Stimulated activated CD8-positive, alpha-beta memory T cell treated with anti-CD3 and anti-CD28 coated beads, Interleukin-15, amount 100 ng/mL, for 24 hours (primary cell): Measurements from ENCODE around the gene NCOA4.
"Not testable (repeated sequence)": the region's sequence is repeated elsewhere in the genome, so short reads cannot be mapped to it uniquely, and the experiment has no call there.

Experiments used
- DNase-seq: peaks from one replicate; pipeline ENCODE4 v3.0.0-alpha.2; 2020; ENCODE audit warnings: low read depth

NCOA4 gene

DNA sequence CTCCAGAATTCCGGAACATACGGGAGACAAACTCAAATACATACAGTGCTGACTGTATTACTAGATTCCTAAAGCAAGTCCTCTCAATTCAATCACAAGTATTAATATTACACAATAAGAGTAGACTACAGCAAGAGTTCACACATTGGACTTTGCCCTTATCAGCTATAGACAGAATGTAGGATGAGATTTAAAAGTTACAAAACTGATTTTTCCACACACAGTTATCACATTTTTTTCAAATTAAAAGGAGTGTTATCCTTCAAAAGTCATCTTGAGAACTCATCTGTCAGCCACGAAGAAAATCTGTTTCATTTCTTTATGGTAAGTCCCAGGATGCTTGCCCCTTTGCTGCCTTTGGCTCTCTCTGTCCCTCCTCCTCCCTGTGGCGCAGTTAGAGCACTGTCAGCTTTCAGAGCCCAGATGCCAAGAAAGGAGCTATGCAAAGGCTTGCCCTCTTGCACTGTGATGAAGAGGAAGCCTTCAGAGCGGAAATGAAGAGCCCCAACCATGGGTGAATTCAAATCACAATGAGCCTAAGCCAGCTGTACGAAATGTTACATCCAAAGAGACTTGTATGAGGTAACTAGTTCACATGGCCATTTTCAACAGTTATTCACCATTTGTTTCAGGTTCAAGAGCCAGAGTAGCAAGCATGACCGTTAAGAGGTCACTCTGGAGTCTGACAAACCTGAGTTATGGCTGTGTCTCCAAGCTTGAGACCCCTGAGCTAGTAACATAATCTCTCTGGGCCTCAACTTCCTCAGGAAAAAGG is 10.7 kb downstream of the NCOA4 start:
- no peak for DNase-seq

- DNase-seq, result no peak
Measured at GRCh38 chr10:46019177-46019528, 11.3 kb downstream of the NCOA4 start.

- no peak for DNase-seq
Measured at GRCh38 chr10:46018453-46019176, 11.8 kb downstream of the NCOA4 start.

GRCh38 chr10:46017733-46018132 is 12.7 kb downstream of the NCOA4 start:
- no peak for DNase-seq

- no peak for DNase-seq
Measured at GRCh38 chr10:46016811-46017210, 13.6 kb downstream of the NCOA4 start.

DNA sequence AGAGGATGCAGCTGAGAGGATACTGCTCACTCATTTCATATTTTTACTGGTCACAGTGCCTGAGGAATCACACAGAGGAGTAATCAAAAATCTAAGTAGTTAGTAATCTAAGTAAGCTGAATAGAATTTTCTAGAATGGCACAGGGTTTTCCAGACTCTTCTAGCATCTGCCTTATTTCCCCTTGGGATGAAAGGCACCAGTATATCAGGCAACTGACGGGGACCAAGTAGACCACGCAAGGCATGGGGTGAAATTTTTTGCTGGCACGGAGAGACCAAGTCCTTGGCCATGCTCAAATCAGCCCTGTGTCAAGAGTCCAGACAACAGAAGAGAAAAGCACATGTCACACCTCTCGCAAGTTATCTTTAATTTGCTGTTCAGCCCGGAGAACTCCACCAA is 14.2 kb downstream of the NCOA4 start:
- DNase-seq, result no peak

- DNase-seq, result no peak
Measured at GRCh38 chr10:46014683-46015405, 15.6 kb downstream of the NCOA4 start.

DNA sequence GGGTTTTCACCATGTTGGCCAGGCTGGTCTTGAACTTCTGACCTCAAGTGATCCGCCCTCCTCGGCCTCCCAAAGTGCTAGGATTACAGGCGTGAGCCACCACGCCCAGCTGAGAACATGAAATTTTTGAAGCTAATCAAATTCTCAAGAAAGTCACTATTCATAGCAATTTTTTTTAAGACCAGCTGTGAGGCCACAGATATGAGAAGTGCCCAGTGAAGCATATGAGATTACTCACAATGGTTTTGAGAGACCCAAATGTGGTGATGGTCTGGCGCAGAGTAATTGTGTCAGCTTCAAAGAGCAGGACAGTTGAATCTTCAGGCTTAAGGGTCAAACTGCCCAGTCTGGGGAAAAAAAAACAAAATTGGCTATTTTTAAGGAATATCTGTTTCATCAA is 16.2 kb downstream of the NCOA4 start:
- no peak for DNase-seq

DNA sequence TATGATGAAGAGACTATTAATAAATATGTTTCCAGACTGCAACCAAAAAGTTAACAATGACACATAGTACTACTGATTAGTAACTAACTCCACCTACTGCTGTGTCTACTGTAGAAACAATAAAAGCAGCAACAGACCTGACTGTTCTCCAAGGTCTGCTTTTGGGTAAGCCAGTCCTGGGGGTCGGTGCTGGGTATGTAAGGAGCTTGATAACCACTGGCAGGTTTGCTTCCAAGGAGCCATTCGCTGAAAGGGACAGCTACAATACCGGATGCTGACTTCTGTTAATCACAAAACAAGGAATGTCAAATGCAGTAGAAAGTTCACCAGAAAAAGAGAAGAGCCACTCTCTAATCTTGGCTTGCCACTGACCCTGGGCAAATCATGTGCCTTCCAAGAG is 17.7 kb downstream of the NCOA4 start:
- no peak for DNase-seq

DNA sequence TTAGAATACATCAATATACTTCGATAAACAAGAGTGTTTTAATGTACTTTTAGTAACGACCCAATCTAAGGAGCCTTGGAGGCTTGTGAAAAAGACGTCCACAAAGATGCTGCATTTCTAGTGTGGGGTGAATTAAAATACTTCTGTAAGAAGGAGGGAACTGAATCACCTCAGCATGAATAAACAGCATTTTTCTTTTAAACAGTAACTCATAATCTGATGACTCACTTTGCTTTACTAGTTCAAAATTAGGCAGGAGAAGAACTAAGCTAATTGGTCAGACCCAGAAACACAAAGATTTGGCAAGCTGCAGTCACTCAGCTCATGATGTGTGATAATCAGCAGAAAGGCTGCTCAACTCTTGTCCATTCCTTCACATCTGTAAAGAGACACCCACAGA is 24.2 kb downstream of the NCOA4 start:
- no peak for DNase-seq

DNA sequence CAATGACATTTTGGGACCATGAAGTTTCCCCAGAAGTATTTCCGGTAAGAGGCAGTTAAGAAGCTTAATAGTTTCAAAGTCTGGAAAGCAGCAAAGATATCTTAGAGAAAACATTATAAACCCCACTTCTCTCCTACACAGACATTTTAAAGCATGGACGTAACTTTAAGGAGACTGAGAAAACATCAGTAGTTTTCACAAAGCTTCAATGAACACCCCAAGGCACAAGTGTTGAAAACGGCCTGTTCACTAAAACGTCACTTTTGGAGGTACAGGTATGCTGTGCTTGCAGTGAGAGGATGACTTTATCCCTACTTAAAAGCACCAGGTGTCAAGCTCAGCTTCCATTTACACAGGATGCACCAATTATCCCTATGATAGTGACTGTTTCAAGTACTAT is 25.0 kb downstream of the NCOA4 start:
- DNase-seq, result no peak

DNA sequence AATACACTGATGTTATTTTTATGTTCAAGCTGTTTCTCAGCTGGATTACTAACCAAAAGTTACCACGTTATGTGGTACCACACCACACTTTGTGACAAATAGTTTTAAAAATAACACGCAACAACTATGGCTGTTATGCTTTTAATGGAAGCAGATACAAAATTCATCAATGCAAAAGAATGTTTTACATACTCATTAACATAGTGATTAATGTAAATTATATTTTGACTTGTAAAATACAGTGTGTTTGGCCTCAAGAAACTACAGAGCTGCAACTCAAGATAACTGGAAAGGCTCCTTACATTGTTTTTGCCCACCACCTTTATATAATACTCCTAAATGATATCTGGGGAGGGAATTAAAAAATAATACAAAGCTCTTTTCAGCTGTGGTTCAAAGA is 25.5 kb downstream of the NCOA4 start:
- no peak for DNase-seq

GRCh38 chr10:46002916-46003693 is 27.3 kb downstream of the NCOA4 start:
- no peak for DNase-seq

- not testable (repeated sequence) for DNase-seq
Measured at GRCh38 chr10:46002189-46002687, 28.2 kb downstream of the NCOA4 start.

DNA sequence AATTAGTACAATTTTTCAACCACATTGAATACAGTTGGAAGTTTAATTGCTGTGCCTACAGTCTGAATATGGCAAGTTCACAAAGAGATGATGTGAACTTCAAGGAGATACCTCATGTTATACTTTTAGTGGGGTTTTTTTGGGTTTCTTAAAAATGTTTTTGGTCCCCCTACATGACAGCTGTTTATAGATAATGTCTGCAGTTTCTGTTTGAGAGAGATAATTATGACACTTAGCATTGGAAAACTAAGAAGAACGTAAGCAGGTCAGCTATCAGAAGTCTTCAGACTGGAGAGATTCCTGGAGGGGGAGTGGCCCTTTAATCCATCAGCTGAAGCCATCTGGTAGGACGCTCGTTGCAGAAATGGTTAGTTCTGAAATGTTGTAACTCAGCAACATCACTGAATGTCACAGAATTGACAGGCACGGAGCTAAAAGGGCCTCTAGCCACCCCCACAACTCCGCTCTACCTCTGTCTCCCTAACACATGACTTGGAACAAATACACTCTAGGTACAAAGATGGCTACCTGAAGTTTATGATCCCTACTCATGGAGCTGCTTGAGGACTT is 29.2 kb downstream of the NCOA4 start:
- DNase-seq, result no peak

- DNase-seq, result no peak
Measured at GRCh38 chr10:46000538-46000937, 29.9 kb downstream of the NCOA4 start.

DNA sequence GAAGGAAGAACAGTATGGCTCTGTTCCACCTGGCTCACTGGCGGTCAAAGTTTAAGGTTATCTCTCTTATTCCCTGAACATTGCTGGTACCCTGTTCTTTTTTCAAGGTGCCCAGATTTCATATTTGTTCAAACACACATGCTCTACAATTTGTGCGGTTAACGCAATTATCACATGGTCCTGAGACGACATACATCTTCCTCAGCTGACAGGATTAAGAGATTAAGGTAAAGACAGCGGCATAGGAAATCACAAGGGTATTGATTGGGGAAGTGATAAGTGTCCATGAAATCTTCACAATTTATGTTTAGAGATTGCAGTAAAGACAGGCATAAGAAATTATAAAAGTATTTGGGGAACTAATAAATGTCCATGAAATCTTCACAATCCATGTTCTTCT is 30.5 kb downstream of the NCOA4 start:
- not testable (repeated sequence) for DNase-seq

- DNase-seq, result no peak
Measured at GRCh38 chr10:45997994-45998763, 32.2 kb downstream of the NCOA4 start.

DNA sequence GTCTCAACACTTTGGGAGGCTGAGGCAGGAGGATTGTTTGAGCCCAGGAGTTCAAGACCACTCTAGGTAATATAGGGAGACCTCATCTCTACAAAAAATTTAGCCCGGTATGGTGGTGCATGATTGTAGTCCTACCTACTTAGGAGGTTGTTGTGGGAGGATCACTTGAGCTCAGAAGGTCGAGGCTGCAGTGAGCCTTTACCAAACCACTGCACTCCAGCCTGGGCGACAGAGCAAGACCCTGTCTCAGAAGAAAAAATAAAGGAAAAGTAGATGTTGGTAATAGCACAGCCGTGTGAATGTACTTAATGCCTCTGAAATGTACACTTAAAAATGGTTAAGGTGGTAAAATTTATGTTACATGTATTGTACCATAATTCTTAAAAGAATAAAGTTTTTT is 32.9 kb downstream of the NCOA4 start:
- DNase-seq, result no peak

DNA sequence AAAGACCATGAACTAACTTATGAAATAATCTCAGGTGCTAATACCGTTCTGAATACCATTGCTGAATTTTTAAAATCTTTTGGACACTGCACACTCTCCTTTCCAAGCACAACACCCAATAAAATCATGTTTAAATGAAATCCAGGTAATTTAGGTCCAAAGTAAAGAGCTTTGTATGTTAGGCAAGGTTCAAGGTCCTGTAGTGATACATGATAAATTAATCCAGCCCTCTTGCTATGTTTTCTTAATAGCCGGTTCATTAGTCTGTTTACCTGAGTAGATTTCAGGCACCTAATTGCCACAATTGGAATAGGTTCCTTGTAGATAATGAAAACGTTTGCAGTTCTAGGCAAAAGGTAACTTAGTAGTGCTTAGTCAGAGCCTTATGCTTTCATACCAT is 44.8 kb downstream of the NCOA4 start:
- not testable (repeated sequence) for DNase-seq

DNA sequence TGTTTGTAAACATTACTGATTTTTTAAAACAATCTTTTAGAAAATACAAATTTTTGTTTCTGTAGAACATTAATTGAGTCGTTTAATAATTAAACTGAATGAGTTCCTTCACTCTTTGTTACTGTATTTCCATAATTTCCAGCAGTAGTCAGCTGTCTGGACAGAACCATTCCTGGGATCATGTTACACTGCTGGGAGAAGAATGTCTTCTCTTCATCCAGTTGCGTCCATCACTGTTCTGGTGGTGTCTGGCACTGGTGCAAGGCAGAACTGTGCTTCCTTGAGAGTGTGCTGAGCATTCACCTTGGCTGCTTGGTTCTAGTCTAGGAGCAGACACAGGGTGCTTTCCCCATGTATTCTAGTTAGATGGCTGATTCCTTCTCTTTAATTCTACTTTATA is 46.0 kb downstream of the NCOA4 start:
- not testable (repeated sequence) for DNase-seq
